ENCODE data around the gene SPINK9.

DNA sequence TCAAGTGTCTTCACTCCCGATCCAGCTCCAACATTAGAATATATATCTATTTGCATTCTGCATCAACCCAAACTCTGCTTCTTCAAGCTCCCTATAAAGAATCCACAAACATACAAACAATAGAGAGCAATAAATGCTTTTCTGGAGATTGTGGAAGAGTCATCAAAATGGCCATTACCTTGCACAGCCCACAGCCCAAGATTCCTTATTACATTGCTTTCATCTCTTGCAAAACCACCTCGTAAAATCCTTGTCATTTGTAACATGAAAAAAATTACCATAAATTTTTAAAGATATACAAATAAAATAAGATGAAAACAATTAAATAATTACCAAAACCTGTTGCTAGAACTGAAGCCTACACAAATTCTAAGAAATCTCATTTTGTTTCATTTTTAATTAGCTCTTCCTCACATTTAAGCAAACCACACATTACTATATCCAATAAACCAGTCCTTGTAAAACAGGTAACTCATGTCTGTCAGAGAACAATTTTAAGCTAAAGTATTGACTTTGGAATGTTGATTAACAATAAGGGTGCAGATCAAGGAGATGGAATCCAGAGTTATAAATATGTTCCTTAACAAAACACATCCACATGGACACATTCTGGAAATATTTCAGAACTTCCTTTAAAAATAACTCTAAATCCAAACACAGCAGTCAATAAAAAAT, 7.1 kb downstream of the SPINK9 start:
- TF ChIP-seq SPI1 (IDR thresholded peaks at IDR 0.05; ENCODE audit: low read depth, low read length) (no peak), POLR2A (IDR thresholded peaks at IDR 0.05; ENCODE audit: low read depth, low read length) (no peak), POLR2AphosphoS5 (IDR thresholded peaks at IDR 0.05; ENCODE audit: low read depth, low read length) (no peak), TAF1 (IDR thresholded peaks at IDR 0.05; ENCODE audit: low read depth, low read length) (no peak), POU2F2 (IDR thresholded peaks at IDR 0.05; ENCODE audit: low read depth, low read length) (no peak)
